ELF-1 (cell line): ENCODE data around the gene DHRS3.
A peak's percentile ranks its signal among the peaks of the same experiment; 100 is the strongest.
"Not testable (repeated sequence)": the region's sequence is repeated elsewhere in the genome, so short reads cannot be mapped to it uniquely, and the experiment has no call there.

Source experiments
- DNase-seq: peaks from one replicate; pipeline ENCODE4 v3.0.0-alpha.2; 2016; ENCODE audit warnings: low read depth, low spot score

Gene DHRS3

GRCh38 chr1:12617901-12618660 lies at the start of gene DHRS3:
DHRS3 (minus strand) TSS chr1:12618210; CDS start chr1:12617348, 862 bp downstream.
- DNase-seq: peak; percentile 96

- DNase-seq: no peak
These were observed 48.2 kb upstream of the DHRS3 start for GRCh38 chr1:12666141-12666735.

- DNase-seq: no peak
These were observed 47.5 kb upstream of the DHRS3 start for GRCh38 chr1:12665511-12665910.

GRCh38 chr1:12662556-12662955 lies 44.5 kb upstream of the DHRS3 start:
- DNase-seq: no peak

GRCh38 chr1:12661606-12662219 lies 43.7 kb upstream of the DHRS3 start:
- no peak for DNase-seq

- peak; percentile 86 for DNase-seq
These were observed 40.8 kb upstream of the DHRS3 start for GRCh38 chr1:12658531-12659453.

- not testable (repeated sequence) for DNase-seq
These were observed 40.0 kb upstream of the DHRS3 start for GRCh38 chr1:12657885-12658512.

- DNase-seq: no peak
These were observed 39.3 kb upstream of the DHRS3 start for GRCh38 chr1:12657060-12657884.

- no peak for DNase-seq
These were observed 38.6 kb upstream of the DHRS3 start for GRCh38 chr1:12656575-12656974.

GRCh38 chr1:12654657-12655056 lies 36.6 kb upstream of the DHRS3 start:
- no peak for DNase-seq

GRCh38 chr1:12654004-12654567 lies 36.1 kb upstream of the DHRS3 start:
- no peak for DNase-seq

- no peak for DNase-seq
These were observed 32.0 kb upstream of the DHRS3 start for GRCh38 chr1:12649971-12650421.

GRCh38 chr1:12648741-12649140 lies 30.7 kb upstream of the DHRS3 start:
- no peak for DNase-seq

GRCh38 chr1:12645401-12645800 lies 27.4 kb upstream of the DHRS3 start:
- DNase-seq: not testable (repeated sequence)

- no peak for DNase-seq
These were observed 26.8 kb upstream of the DHRS3 start for GRCh38 chr1:12644829-12645228.

GRCh38 chr1:12644237-12644636 lies 26.2 kb upstream of the DHRS3 start:
- no peak for DNase-seq

- no peak for DNase-seq
These were observed 25.8 kb upstream of the DHRS3 start, which contains the start of gene AADACL4 for GRCh38 chr1:12643785-12644184. AADACL4 (plus strand) TSS chr1:12644085; CDS start chr1:12644547, 462 bp downstream.

- no peak for DNase-seq
These were observed 25.1 kb upstream of the DHRS3 start for GRCh38 chr1:12643079-12643478.

- no peak for DNase-seq
These were observed 22.9 kb upstream of the DHRS3 start for GRCh38 chr1:12640958-12641272.
